NCI-H510A treated with DMSO at 0.1 percent for 48 hours (cell line): Measurements from ENCODE around the gene GZMB.
"Not testable (repeated sequence)": the region's sequence is repeated elsewhere in the genome, so short reads cannot be mapped to it uniquely, and the experiment has no call there.

Experiments used
- DNase-seq: peaks from one replicate; lab custom pipeline; 2025; lab: John Stamatoyannopoulos, UW

The GZMB gene

GRCh38 chr14:24634158-24634557 is at the start of gene GZMB:
TSS of gene GZMB (minus strand) at chr14:24634190. CDS start at chr14:24634160, 30 bp downstream.
- no peak for DNase-seq

- DNase-seq = no peak
Measured at GRCh38 chr14:24681056-24681455, 47.1 kb upstream of the GZMB start.

GRCh38 chr14:24680516-24680915 is 46.5 kb upstream of the GZMB start:
- no peak for DNase-seq

- DNase-seq = no peak
Measured at GRCh38 chr14:24679248-24679961, 45.4 kb upstream of the GZMB start.

- DNase-seq = peak; percentile 95
Measured at GRCh38 chr14:24678801-24679247, 44.8 kb upstream of the GZMB start.

GRCh38 chr14:24677956-24678355 is 44.0 kb upstream of the GZMB start:
- DNase-seq = no peak

GRCh38 chr14:24674204-24674970 is 40.4 kb upstream of the GZMB start:
- DNase-seq = no peak

- no peak for DNase-seq
Measured at GRCh38 chr14:24673534-24674203, 39.7 kb upstream of the GZMB start.

GRCh38 chr14:24673059-24673458 is 39.1 kb upstream of the GZMB start:
- DNase-seq = no peak

GRCh38 chr14:24670594-24670993 is 36.6 kb upstream of the GZMB start:
- no peak for DNase-seq

GRCh38 chr14:24669651-24670050 is 35.7 kb upstream of the GZMB start:
- DNase-seq = no peak

GRCh38 chr14:24665440-24665991 is 31.5 kb upstream of the GZMB start:
- no peak for DNase-seq

- no peak for DNase-seq
Measured at GRCh38 chr14:24664366-24664765, 30.4 kb upstream of the GZMB start.

GRCh38 chr14:24662753-24663152 is 28.8 kb upstream of the GZMB start:
- no peak for DNase-seq

GRCh38 chr14:24659916-24660570 is 26.1 kb upstream of the GZMB start:
- no peak for DNase-seq

GRCh38 chr14:24648361-24648760 is 14.4 kb upstream of the GZMB start:
- DNase-seq = not testable (repeated sequence)

GRCh38 chr14:24639905-24640304 is 5.9 kb upstream of the GZMB start:
- no peak for DNase-seq

GRCh38 chr14:24639270-24639669 is 5.3 kb upstream of the GZMB start:
- no peak for DNase-seq

- no peak for DNase-seq
Measured at GRCh38 chr14:24633353-24633752, 637 bp downstream of the GZMB start.

GRCh38 chr14:24632761-24633160 is 1.2 kb downstream of the GZMB start:
- no peak for DNase-seq

GRCh38 chr14:24632336-24632735 is 1.7 kb downstream of the GZMB start:
- DNase-seq = no peak

- DNase-seq = no peak
Measured at GRCh38 chr14:24631749-24632335, 2.1 kb downstream of the GZMB start.
